Peyer's patch (tissue), 4 donors: ENCODE measurements around the gene IRGC. TPM values are rescaled to one million over a fixed set of nuclear protein-coding genes. Genes with fewer than 3 reads are reported as not detected.

ENCODE experiments used
- DNase-seq, 3 donors: peaks; one replicate each; pipeline ENCODE4 v3.0.0-alpha.2; 2017 to 2019
- H3K27ac ChIP-seq, 4 donors: fragments of 200-600 bp; sonication (generic); one replicate each; pipeline ENCODE4 v1.5.1; 2016 to 2019
- H3K27me3 ChIP-seq, 2 donors: fragments of 200-600 bp; sonication (generic); one replicate each; pipeline ENCODE4 v1.5.1; 2019
- H3K36me3 ChIP-seq, 3 donors: fragments of 200-600 bp; sonication (generic); one replicate each; pipeline ENCODE4 v1.5.1; 2016 to 2019
- H3K4me1 ChIP-seq, 4 donors: fragments of 200-600 bp; sonication (generic); one replicate each; pipeline ENCODE4 v1.5.1; 2016 to 2019
- H3K4me3 ChIP-seq, 4 donors: fragments of 200-600 bp; sonication (generic); 1 replicate in 3 of 4; 2 replicates in 1 of 4; pipeline ENCODE4 v1.5.1; 2016 to 2019; ENCODE audit warnings: mild to moderate bottlenecking in 1 of 4
- H3K9me3 ChIP-seq, 4 donors: fragments of 200-600 bp; sonication (generic); one replicate each; pipeline ENCODE4 v1.5.1; 2016 to 2019; ENCODE audit warnings: mild to moderate bottlenecking in 1 of 4
- POLR2A ChIP-seq, 2 donors: fragments of 450-650 bp; IDR thresholded peaks; one replicate each; pipeline ENCODE4 v1.5.1; 2017; ENCODE audit warnings: antibody characterized with exemption in 2 of 2, mild to moderate bottlenecking in 2 of 2, moderate library complexity in 2 of 2
- total RNA-seq, 4 donors: library from RNA; depleted of rRNA; stranded (reverse); fragments of >200 nt; gene quantifications; one replicate each; pipeline ENCODE4 v1.1.0, GENCODE V29; 2016
- TF ChIP-seq, protein P1 (sequence below), 6 experiments: fragments of 450-650 bp in 4 of 6; fragments of 200-600 bp in 2 of 6; sonication (generic) in 1 of 6; IDR thresholded peaks; one replicate each; pipeline ENCODE4 v1.5.1; 2017 to 2019; ENCODE audit warnings: antibody characterized with exemption in 6 of 6, mild to moderate bottlenecking in 3 of 6, moderate library complexity in 1 of 6

Gene IRGC
- total RNA-seq, 4 donors from 2014 or later, result not detected

DNA sequence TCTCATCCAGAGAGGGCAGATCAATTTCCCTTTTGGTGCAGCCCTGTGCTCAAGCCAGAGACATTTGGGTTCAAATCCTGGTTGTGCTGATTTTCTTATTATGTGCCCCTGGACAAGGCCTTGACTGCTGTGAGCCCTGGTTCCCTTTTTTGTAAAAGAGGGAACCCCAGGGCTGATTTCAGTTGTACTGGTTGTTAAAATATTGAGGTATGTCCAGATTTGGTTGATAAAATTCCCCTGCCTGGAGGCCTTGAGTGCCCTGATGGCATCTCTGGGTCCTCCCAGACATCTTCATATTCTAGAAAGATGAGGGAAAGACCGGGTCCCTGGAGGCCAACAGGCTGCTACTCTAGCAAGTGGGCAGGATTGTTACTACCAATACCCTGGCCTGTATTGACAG lies 31.6 kb upstream of the IRGC start:
- Histone ChIP-seq H3K27me3 (no peaks in the 10 kb centered on the region), H3K4me3 (no peak overlapping the region), H3K9me3 (no peaks in the 10 kb centered on the region), H3K36me3 (no peaks in the 10 kb centered on the region), H3K4me1 (peaks cover 0 to under 1% (median 0%) of the 10 kb centered on the region in 4 donors), H3K27ac (no peak overlapping the region)
- DNase-seq, result no peak
- no peak for TF ChIP-seq POLR2A (IDR thresholded peaks at IDR 0.05)
- TF ChIP-seq, protein P1, sequence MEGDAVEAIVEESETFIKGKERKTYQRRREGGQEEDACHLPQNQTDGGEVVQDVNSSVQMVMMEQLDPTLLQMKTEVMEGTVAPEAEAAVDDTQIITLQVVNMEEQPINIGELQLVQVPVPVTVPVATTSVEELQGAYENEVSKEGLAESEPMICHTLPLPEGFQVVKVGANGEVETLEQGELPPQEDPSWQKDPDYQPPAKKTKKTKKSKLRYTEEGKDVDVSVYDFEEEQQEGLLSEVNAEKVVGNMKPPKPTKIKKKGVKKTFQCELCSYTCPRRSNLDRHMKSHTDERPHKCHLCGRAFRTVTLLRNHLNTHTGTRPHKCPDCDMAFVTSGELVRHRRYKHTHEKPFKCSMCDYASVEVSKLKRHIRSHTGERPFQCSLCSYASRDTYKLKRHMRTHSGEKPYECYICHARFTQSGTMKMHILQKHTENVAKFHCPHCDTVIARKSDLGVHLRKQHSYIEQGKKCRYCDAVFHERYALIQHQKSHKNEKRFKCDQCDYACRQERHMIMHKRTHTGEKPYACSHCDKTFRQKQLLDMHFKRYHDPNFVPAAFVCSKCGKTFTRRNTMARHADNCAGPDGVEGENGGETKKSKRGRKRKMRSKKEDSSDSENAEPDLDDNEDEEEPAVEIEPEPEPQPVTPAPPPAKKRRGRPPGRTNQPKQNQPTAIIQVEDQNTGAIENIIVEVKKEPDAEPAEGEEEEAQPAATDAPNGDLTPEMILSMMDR (IDR thresholded peaks at IDR 0.05), result no peak

DNA sequence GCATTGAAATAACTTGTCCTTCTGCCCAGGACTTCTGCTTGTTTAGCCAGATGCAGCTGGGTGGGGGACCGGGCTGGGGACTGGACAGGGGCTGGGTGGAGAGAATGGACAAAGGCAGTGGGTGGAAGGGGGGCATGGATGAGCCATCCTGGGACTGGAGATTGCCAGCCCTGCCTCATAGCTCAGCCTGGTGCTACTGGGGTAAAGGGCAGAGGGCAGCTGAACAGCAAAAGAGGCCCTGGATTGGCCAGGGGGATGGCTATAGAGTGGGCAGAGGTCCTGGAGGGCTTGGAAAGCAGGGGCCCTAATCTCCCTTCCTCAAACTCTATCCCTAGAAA lies 28.2 kb upstream of the IRGC start:
- Histone ChIP-seq H3K4me3 (no peak overlapping the region), H3K27ac (no peak overlapping the region), H3K9me3 (peaks cover 0 to 21% (median 7%) of the 10 kb centered on the region in 4 donors), H3K27me3 (no peaks in the 10 kb centered on the region), H3K36me3 (no peaks in the 10 kb centered on the region), H3K4me1 (no peaks in the 10 kb centered on the region)
- no peak for DNase-seq
- TF ChIP-seq POLR2A (IDR thresholded peaks at IDR 0.05), result no peak
- TF ChIP-seq, protein P1 (IDR thresholded peaks at IDR 0.05), result no peak

DNA sequence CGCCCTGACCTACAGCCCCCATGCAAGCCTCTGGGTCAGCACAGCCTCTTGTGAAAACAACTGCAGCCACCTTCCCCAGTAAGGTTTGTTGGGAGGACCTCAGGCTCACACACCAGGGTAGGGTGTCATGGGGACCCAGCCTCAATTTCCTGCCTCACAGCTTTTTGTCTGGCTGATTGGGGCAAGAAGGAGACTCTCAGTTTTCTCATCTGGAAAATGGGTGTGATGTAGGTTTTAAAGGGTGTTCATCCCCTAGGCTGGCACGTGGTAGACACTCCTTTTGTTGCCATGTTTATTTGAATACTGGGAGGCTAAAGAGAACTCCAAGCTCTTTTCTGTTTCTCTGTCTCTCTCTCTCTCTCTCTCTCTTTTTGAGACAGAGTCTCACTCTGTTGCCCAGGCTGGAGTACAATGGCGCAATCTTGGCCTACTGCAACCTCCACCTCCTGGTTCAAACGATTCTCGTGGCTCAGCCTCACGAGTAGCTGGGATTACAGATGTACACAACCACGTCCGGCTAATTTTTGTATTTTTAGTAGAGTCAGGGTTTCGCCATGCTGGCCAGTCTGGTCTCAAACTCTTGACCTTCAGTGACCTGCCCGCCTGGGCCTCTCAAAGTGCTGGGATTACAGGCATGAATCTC lies 27.7 kb upstream of the IRGC start:
- Histone ChIP-seq H3K9me3 (peaks cover 0 to 21% (median 7%) of the 10 kb centered on the region in 4 donors), H3K4me1 (no peaks in the 10 kb centered on the region), H3K4me3 (no peak overlapping the region), H3K36me3 (no peaks in the 10 kb centered on the region), H3K27me3 (no peaks in the 10 kb centered on the region), H3K27ac (no peak overlapping the region)
- no peak for DNase-seq
- TF ChIP-seq, protein P1 (IDR thresholded peaks at IDR 0.05), result no peak
- no peak for TF ChIP-seq POLR2A (IDR thresholded peaks at IDR 0.05)

DNA sequence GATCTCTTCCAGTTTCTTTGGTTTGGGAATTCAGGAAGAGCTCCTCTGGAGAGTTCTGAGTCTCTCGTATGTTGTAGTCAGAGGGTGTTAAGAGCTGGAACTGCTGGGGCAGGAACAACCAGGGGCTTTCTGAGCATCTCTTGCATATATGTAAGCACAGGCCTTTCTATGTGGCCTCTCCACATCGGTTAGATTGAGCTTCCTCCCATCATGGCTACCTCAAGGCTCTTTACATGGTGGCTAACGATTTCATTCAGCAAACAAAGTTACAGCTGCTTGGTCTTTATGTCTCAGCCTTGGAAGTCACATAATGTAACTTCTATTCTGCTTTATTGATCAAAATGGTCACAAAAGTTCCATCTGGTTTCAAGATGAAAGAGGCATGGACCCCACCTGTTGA lies 25.4 kb upstream of the IRGC start:
- TF ChIP-seq POLR2A (IDR thresholded peaks at IDR 0.05), result no peak
- TF ChIP-seq, protein P1 (IDR thresholded peaks at IDR 0.05), result no peak

DNA sequence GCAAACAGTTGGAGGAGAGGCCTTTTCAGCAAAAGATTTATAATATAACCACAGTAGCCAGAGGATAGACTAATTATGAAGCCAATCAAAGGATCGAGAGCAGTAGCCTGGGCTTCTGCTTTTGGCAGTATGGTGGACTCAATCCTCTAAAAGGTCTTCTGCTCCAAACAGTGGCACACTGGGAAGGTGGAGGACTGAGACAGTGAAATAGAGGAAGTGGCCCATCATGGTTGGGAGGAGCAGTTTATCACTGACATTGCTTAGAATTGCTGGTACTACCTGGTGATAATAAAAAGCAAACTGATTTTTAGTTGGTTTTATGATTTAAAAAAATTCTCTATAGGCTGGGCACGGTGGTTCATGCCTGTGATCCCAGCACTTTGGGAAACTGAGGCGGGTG lies 25.0 kb upstream of the IRGC start:
- H3K4me3 ChIP-seq, result no peak overlapping the region
- no peaks in the 10 kb centered on the region for H3K27me3 ChIP-seq
- TF ChIP-seq, protein P1 (IDR thresholded peaks at IDR 0.05), result no peak
- no peak for TF ChIP-seq POLR2A (IDR thresholded peaks at IDR 0.05)
- H3K9me3 ChIP-seq, result peaks cover 0 to 21% (median 7%) of the 10 kb centered on the region in 4 donors
- no peaks in the 10 kb centered on the region for H3K4me1 ChIP-seq
- DNase-seq, result no peak
- H3K27ac ChIP-seq, result no peak overlapping the region
- no peaks in the 10 kb centered on the region for H3K36me3 ChIP-seq

More for the DNA sequence above, 25.4 kb upstream of the IRGC start:
- Histone ChIP-seq H3K4me1 (no peaks in the 10 kb centered on the region), H3K9me3 (peaks cover 0 to 21% (median 7%) of the 10 kb centered on the region in 4 donors), H3K4me3 (no peak overlapping the region), H3K27me3 (no peaks in the 10 kb centered on the region), H3K27ac (no peak overlapping the region), H3K36me3 (no peaks in the 10 kb centered on the region)
- no peak for DNase-seq

DNA sequence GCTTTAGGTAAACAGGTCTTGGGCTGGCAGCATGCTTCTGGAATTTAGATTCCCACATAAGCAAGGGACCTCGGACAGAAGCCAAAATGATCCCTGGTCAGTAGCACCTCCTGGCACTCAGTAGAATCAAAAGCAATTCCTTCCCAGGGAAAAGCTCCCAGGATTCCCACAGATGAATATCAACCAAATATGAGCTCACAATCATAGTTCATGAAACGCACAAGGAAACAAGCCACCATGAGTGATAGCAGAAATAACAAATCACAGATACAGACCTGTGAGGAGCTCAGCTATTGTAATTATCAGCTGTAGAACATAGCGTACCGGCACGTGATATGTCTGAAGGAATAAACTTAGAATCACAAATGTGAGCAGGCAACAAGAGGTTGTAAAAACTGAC lies 24.1 kb upstream of the IRGC start:
- Histone ChIP-seq H3K4me3 (no peak overlapping the region), H3K4me1 (no peaks in the 10 kb centered on the region), H3K27me3 (no peaks in the 10 kb centered on the region), H3K36me3 (no peaks in the 10 kb centered on the region), H3K9me3 (peaks cover 0 to 21% (median 7%) of the 10 kb centered on the region in 4 donors), H3K27ac (no peak overlapping the region)
- DNase-seq, result no peak
- TF ChIP-seq, protein P1 (IDR thresholded peaks at IDR 0.05), result no peak
- TF ChIP-seq POLR2A (IDR thresholded peaks at IDR 0.05), result no peak
